ENCODE data around the gene AKT1S1. TPM values are rescaled to one million over a fixed set of nuclear protein-coding genes. Genes with fewer than 3 reads are reported as not detected.

Gene AKT1S1
- total RNA-seq, 4 donors from 2014 or later = 16.2 to 31.0 (median 20.4) TPM

GRCh38 chr19:49879243-49879963 is 2.2 kb upstream of the AKT1S1 start:
- peaks cover 40 to 61% (median 53%) of the 10 kb centered on the region in 3 donors for H3K36me3 ChIP-seq
- peaks cover 0 to 6% (median 0%) of the 10 kb centered on the region in 3 donors for H3K9me3 ChIP-seq
- peaks cover 17 to 29% (median 25%) of the 10 kb centered on the region in 3 donors for H3K4me1 ChIP-seq
- no peaks in the 10 kb centered on the region for H3K27me3 ChIP-seq
- no peak overlapping the region for H3K4me3 ChIP-seq
- H3K27ac ChIP-seq = peak overlapping the region in 2 of 4 donors; percentile 98
- 91 to 93% methylated on average over 12 of the region's 12 CpGs for WGBS, 2 donors
- DNase-seq = no peak
- TF ChIP-seq CTCF (IDR thresholded peaks at IDR 0.05) (no peak), POLR2A (IDR thresholded peaks at IDR 0.05) (no peak)
- intact Hi-C loops (cut with DNase I) = loop anchor here (10.0 kb wide), 1 partner anchor 65 kb away; the partner anchor contains the start of genes FUZ and MED25

GRCh38 chr19:49878744-49879070 is 1.6 kb upstream of the AKT1S1 start:
- peaks cover 0 to 6% (median 0%) of the 10 kb centered on the region in 3 donors for H3K9me3 ChIP-seq
- H3K36me3 ChIP-seq = peaks cover 33 to 61% (median 47%) of the 10 kb centered on the region in 3 donors
- intact Hi-C loops (cut with DNase I) = loop anchor here (10.0 kb wide), 1 partner anchor 64 kb away; the partner anchor contains the start of genes FUZ and MED25
- peak overlapping the region; percentile 57 to 99 (median 92) for H3K4me3 ChIP-seq
- H3K27ac ChIP-seq = peak overlapping the region; percentile 98 to 100 (median 99)
- H3K4me1 ChIP-seq = peaks cover 17 to 35% (median 25%) of the 10 kb centered on the region in 3 donors
- no peaks in the 10 kb centered on the region for H3K27me3 ChIP-seq
- no peak for DNase-seq
- WGBS, 2 donors = 68 to 91% methylated on average over 4 to 9 of the region's 9 CpGs
- no peak for TF ChIP-seq POLR2A (IDR thresholded peaks at IDR 0.05)

GRCh38 chr19:49877879-49878743 is 956 bp upstream of the AKT1S1 start:
- DNase-seq = peak; percentile 90
- WGBS, 2 donors = 10 to 18% methylated on average over 11 to 24 of the region's 41 CpGs
- H3K36me3 ChIP-seq = peaks cover 27 to 61% (median 41%) of the 10 kb centered on the region in 3 donors
- peaks cover 17 to 37% (median 25%) of the 10 kb centered on the region in 3 donors for H3K4me1 ChIP-seq
- TF ChIP-seq CTCF (IDR thresholded peaks at IDR 0.05) (no peak), POLR2A (IDR thresholded peaks at IDR 0.05) (no peak)
- intact Hi-C loops (cut with DNase I) = loop anchor here (10.0 kb wide), 1 partner anchor 63 kb away; the partner anchor contains the start of genes FUZ and MED25
- H3K9me3 ChIP-seq = peaks cover 0 to 6% (median 0%) of the 10 kb centered on the region in 3 donors
- H3K4me3 ChIP-seq = peak overlapping the region; percentile 57 to 99 (median 92)
- peak overlapping the region; percentile 98 to 100 (median 99) for H3K27ac ChIP-seq
- no peaks in the 10 kb centered on the region for H3K27me3 ChIP-seq

- Histone ChIP-seq H3K9me3 (no peaks in the 10 kb centered on the region), H3K4me3 (peak overlapping the region; percentile 86 to 99 (median 94)), H3K27ac (peak overlapping the region; percentile 98 to 100 (median 99)), H3K27me3 (no peaks in the 10 kb centered on the region), H3K36me3 (peaks cover 11 to 61% (median 25%) of the 10 kb centered on the region in 3 donors), H3K4me1 (peaks cover 21 to 46% (median 25%) of the 10 kb centered on the region in 3 donors)
- TF ChIP-seq POLR2A (IDR thresholded peaks at IDR 0.05) = peak in 2 of 4 donors; percentile 21 to 50
- TF ChIP-seq CTCF (IDR thresholded peaks at IDR 0.05) = no peak
- WGBS, 2 donors = 0 to 8% methylated on average over 4 to 15 of the region's 46 CpGs
- intact Hi-C loops (cut with DNase I) = loop anchor here (10.0 kb wide), 1 partner anchor 62 kb away; the partner anchor contains the start of genes FUZ and MED25
- DNase-seq = peak; percentile 93
Measured at GRCh38 chr19:49876422-49877019, 634 bp downstream of the AKT1S1 start.

- intact Hi-C loops (cut with DNase I) = loop anchor here (10.0 kb wide), 1 partner anchor 61 kb away; the partner anchor contains the start of genes FUZ and MED25
- Histone ChIP-seq H3K4me1 (peaks cover 21 to 50% (median 27%) of the 10 kb centered on the region in 3 donors), H3K27me3 (no peaks in the 10 kb centered on the region), H3K4me3 (peak overlapping the region; percentile 86 to 99 (median 94)), H3K36me3 (peaks cover 11 to 61% (median 19%) of the 10 kb centered on the region in 3 donors), H3K27ac (peak overlapping the region; percentile 98 to 100 (median 99)), H3K9me3 (no peaks in the 10 kb centered on the region)
- TF ChIP-seq POLR2A (IDR thresholded peaks at IDR 0.05) = no peak
- TF ChIP-seq CTCF (IDR thresholded peaks at IDR 0.05) = no peak
- WGBS, 2 donors = 0 to 1% methylated on average over 15 to 16 of the region's 28 CpGs
- DNase-seq = no peak
Measured at GRCh38 chr19:49875857-49876421, 1.2 kb downstream of the AKT1S1 start.
